ENCODE measurements around the gene PLA2G4B. TPM values are rescaled to one million over a fixed set of nuclear protein-coding genes. Genes with fewer than 3 reads are reported as not detected.

PLA2G4B gene
- total RNA-seq, 1 donor from 2014 or later, result 13.1 TPM

- Mint-ChIP-seq H3K4me3 (ENCODE audit: low read depth) (no peak overlapping the region), H3K27me3 (no peaks in the 10 kb centered on the region), H3K27ac (no peak overlapping the region), H3K4me1 (ENCODE audit: low read depth) (no peaks in the 10 kb centered on the region), H3K36me3 (ENCODE audit: insufficient read depth) (peaks cover 18% of the 10 kb centered on the region), H3K9me3 (ENCODE audit: low read depth) (no peaks in the 10 kb centered on the region)
- no peak for DNase-seq (ENCODE audit: low spot score, unreplicated experiment)
- TF ChIP-seq CTCF (IDR thresholded peaks at IDR 0.05; ENCODE audit: unreplicated experiment), result no peak
These were observed 17.7 kb upstream of the PLA2G4B start for GRCh38 chr15:41820791-41821423.

DNA sequence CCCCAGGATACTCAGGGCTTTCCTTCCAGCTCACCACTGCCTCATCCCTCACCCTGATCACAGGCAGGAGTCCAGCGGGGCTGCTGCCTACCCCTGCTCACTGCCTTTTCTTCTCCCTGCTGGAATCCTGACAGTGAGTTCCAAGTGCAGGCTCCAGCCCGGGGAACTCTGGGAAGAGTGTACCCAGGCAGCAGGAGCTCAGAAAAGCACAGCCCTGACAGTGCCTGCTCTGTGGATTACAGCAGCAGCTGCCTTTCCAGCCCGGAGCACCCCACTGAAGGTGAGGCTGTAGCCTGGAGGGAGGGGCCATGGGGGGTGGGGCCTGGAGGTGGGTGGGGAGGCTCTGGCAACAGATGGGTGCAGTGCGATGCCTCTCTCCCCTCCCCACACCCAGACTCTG, 16.8 kb upstream of the PLA2G4B start:
- Mint-ChIP-seq H3K27ac (no peak overlapping the region), H3K36me3 (ENCODE audit: insufficient read depth) (peaks cover 18% of the 10 kb centered on the region), H3K27me3 (peaks cover 7% of the 10 kb centered on the region), H3K9me3 (ENCODE audit: low read depth) (no peaks in the 10 kb centered on the region), H3K4me1 (ENCODE audit: low read depth) (no peaks in the 10 kb centered on the region), H3K4me3 (ENCODE audit: low read depth) (no peak overlapping the region)
- no peak for DNase-seq (ENCODE audit: low spot score, unreplicated experiment)
- TF ChIP-seq CTCF (IDR thresholded peaks at IDR 0.05; ENCODE audit: unreplicated experiment), result no peak

- Mint-ChIP-seq H3K36me3 (ENCODE audit: insufficient read depth) (peaks cover 14% of the 10 kb centered on the region), H3K9me3 (ENCODE audit: low read depth) (no peaks in the 10 kb centered on the region), H3K27me3 (peaks cover 7% of the 10 kb centered on the region), H3K27ac (no peak overlapping the region), H3K4me3 (ENCODE audit: low read depth) (no peak overlapping the region), H3K4me1 (ENCODE audit: low read depth) (no peaks in the 10 kb centered on the region)
- no peak for DNase-seq (ENCODE audit: low spot score, unreplicated experiment)
- TF ChIP-seq CTCF (IDR thresholded peaks at IDR 0.05; ENCODE audit: unreplicated experiment), result no peak
These were observed 16.2 kb upstream of the PLA2G4B start for GRCh38 chr15:41822471-41822870.

GRCh38 chr15:41822957-41823356, 15.7 kb upstream of the PLA2G4B start:
- Mint-ChIP-seq H3K27me3 (peaks cover 7% of the 10 kb centered on the region), H3K36me3 (ENCODE audit: insufficient read depth) (peaks cover 13% of the 10 kb centered on the region), H3K9me3 (ENCODE audit: low read depth) (no peaks in the 10 kb centered on the region), H3K27ac (no peak overlapping the region), H3K4me3 (ENCODE audit: low read depth) (no peak overlapping the region), H3K4me1 (ENCODE audit: low read depth) (peaks cover 1% of the 10 kb centered on the region)
- no peak for TF ChIP-seq CTCF (IDR thresholded peaks at IDR 0.05; ENCODE audit: unreplicated experiment)
- DNase-seq (ENCODE audit: low spot score, unreplicated experiment), result no peak

DNA sequence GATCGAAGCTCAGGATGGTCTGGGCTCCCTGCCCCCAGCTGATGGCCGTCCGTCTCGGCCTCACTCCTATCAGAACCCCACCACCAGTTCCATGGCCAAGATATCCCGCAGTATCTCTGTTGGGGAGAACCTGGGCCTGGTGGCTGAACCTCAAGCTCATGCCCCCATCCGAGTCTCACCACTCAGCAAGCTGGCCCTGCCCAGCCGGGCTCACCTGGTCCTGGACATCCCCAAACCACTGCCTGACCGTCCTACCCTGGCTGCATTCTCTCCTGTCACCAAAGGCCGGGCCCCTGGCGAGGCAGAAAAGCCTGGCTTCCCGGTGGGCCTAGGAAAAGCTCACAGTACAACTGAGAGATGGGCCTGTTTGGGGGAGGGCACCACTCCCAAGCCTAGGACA, 15.1 kb upstream of the PLA2G4B start:
- H3K9me3 Mint-ChIP-seq (ENCODE audit: low read depth), result no peaks in the 10 kb centered on the region
- no peak for TF ChIP-seq CTCF (IDR thresholded peaks at IDR 0.05; ENCODE audit: unreplicated experiment)
- H3K4me1 Mint-ChIP-seq (ENCODE audit: low read depth), result peaks cover 3% of the 10 kb centered on the region
- peaks cover 13% of the 10 kb centered on the region for H3K36me3 Mint-ChIP-seq (ENCODE audit: insufficient read depth)
- H3K4me3 Mint-ChIP-seq (ENCODE audit: low read depth), result no peak overlapping the region
- H3K27ac Mint-ChIP-seq, result no peak overlapping the region
- no peak for DNase-seq (ENCODE audit: low spot score, unreplicated experiment)
- H3K27me3 Mint-ChIP-seq, result peaks cover 8% of the 10 kb centered on the region
